SH-SY5Y (cell line): ENCODE measurements around the gene SMOC1.

Source experiments
- GATA2 ChIP-seq: IDR thresholded peaks from 2 replicates; pipeline ENCODE4 v1.6.1; 2011; ENCODE audit warnings: mild to moderate bottlenecking, low read depth, low read length
- GATA3 ChIP-seq: IDR thresholded peaks from 2 replicates; pipeline ENCODE4 v1.6.1; 2011; ENCODE audit warnings: low read depth, mild to moderate bottlenecking, low read length, moderate library complexity

DNA sequence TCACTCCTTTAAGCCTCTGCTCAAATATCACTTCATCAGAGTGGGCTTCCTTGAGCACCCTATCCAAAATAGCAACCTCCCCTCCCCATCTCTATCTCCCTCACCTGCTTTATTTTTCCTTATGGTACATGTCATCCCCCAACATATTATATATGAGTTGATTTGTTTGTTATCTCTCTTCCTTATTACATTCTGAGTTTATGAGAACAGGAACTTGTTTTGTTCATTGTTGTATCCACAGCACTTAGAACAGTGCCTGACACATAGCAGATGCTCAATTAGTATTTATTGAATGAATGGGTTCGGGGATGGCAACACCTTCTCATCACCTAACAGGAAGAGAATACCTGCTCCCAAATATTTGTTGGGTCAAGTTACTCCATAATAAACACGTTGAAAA, 24.6 kb upstream of the SMOC1 start:
- TF ChIP-seq GATA2, result no peak
- TF ChIP-seq GATA3, result no peak
